NCI-H524 treated with DMSO at 0.1 percent for 48 hours (cell line): ENCODE measurements around the gene WDR88.
"Not testable (repeated sequence)": the region's sequence is repeated elsewhere in the genome, so short reads cannot be mapped to it uniquely, and the experiment has no call there.

Experiments
- DNase-seq: peaks from one replicate; lab custom pipeline; 2025; lab: John Stamatoyannopoulos, UW

The WDR88 gene

DNA sequence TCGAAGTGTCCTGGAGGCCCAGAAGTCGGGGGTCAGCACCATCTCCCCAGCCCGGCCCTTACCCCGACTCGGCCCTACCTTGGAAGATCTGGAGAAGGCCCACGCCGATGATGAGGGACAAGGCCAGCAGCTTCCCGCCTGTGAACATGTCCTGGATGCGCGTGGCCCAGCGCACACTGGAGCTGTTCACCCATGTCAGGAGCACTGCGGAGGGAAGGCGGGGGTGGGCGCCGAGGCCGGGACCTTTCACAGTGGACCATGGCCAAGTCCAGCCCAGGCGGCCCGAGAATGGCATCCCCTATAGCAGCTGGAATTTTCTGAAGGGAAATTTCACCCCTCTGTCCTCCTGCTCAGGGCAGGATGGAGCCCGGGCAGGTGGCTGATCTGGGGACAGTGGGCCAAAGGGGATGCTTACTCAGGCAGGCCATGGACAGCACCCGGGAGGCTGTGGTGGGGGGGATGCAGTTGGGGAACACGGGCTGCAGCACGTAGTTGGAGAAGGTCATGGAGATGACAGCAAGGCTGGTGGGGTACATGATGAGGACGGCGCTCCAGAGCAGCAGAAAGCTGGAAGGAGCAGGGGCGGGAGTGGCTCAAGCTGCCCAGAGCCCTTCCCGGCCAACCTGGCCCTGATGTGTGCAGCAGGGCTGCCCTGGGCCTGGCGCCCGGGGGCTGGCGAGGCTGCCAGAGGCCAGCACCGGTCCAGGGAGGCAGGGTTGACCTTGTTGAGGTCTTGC lies 80.7 kb downstream of the WDR88 start:
- DNase-seq = no peak

DNA sequence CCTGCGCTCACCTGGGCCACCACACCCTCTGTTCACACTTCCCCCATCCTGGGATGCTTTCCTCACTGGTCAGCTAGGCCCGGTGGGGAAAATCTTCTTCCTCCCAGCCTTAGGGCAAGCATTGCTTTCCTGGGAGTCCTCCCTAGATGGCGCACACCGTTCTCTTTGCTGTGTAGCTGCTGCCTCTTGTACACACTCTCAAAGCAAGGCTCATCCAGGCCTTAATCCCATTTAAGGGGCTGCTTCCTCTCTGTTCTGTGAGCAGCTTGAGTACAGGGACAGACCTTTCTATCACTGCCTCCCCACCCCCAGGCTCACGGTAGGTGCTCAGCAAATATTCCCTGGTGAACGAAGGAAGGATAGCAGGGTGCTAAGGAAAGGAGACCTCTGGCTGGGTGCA lies 82.7 kb downstream of the WDR88 start:
- DNase-seq = peak; percentile 79

DNA sequence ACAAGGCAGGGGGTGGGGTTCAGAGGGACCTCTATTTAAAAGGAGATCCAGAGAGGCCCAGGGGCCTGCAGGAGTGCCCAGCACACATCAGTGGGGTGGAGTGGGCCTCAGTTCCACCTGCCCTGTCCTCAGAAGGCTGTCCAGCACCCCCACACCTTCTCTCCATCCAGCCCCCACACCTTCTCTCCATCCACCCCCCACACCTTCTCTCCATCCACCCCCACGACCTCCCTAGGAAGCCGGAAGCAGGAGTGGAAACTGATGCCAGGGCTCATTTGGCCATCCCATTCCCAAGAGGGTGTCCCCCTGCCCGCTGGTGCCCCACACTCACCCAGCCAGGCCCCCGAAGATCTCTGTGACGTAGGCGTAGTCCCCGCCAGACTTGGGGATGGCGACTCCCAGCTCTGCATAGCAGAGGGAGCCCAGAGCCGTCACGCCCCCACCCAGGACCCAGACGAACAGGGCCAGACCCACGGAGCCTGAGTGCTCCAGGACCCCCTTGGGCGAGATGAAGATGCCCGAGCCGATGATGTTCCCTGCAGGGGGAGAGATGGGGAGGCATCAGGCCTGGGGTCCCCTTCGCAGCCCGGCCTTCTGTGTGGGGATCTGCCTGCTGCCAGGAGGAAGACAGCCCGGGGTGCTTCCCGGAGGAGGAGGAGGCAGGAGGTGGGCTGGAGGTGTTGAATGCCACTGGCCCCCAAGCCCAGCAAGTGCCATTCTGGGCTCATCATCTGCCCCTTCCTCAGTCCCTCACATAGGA lies 83.7 kb downstream of the WDR88 start:
- no peak for DNase-seq

DNA sequence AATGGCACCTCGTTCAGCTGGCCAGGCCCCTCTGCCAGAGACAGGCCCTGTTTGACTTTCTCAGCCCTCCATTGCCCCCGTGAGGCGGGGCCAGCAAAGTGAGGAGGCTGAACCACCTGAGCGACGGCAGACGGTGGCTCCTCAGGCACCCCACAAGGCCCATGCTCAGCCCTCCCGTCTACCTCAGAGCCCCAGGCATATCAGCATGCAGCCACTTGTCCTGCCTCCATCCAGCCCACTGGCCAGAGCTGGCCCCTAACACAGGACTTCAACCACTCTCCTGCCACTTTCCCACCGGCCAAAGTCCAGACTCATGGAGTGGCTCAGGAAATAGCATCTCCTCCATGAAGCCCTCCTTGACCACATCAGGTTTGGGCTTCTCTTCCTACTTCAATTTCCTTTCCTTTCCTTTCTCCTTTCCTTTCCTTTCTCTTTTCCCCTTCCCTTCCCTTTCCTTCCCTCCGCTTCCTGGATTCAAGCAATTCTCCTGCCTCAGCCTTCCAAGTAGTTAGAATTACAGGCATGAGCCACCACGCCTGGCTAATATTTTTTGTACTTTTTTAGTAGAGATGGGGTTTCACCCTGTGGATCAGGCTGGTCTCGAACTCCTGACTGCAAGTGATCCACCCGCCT lies 84.4 kb downstream of the WDR88 start:
- no peak for DNase-seq

DNA sequence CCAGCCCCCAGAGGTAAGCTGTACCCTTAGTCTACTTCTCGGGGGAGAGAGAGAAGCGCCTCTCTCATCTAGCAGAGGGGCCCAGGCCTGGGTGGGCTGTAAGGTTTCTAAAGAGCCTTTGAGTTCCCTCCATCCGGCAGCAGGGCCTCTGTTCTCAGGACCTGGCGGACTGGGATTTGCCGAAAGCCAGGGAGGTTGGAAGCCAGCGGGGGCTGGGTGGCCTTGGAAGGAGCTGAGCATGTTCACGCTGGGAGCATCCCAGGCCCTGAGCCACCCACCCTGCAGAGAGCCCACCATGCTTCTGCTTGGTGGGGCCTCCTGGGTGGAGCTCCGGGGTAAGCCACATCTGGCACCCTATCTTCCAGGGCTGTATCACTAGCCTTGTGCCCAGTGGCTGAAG lies 86.0 kb downstream of the WDR88 start:
- DNase-seq = no peak

DNA sequence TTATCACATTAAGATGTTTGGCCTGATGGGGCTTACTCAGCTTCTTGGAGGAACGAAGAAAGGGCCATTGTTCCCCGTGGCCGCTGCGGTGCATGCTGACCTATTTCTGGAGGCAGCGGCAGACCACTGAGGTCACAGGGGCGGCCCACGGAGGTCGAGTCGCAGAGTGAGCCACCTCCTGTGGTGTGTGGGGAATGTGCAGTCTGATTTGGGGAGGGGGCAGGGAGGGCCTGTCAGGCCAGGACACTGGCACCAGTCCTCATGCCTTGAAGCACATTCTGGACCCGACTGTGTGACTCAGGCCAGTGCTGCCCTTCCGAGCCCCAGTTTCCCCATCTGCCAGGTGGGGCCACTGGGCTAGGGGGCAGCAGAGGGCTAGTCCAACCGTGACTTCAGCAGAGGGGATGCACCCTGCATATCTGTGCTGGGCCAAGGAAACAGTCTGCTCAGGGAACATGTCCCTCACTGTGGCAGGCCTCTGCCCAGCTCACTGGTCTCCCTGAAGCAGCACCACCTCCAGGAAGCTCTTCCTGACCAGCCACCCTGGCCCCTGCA lies 87.4 kb downstream of the WDR88 start:
- no peak for DNase-seq

DNA sequence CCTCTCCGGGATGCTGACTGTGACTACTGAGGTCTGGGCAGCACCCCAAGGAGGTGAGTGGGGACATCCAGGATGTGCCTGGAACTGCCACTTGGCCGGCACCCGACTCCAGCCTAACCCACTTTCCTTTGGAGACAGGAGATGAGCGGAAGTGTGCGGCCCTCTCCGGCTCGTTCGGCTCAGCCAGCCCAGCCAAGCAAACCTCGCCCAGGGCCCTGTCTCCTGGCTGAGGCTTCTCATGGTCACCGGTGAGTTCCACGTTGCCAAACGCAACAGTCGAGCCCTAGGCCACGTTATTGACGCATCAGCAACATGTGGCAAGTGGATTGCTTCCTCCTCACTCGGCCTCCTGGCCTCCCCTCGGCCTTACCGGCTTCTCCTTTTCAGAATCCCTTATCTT lies 88.2 kb downstream of the WDR88 start:
- DNase-seq = no peak

DNA sequence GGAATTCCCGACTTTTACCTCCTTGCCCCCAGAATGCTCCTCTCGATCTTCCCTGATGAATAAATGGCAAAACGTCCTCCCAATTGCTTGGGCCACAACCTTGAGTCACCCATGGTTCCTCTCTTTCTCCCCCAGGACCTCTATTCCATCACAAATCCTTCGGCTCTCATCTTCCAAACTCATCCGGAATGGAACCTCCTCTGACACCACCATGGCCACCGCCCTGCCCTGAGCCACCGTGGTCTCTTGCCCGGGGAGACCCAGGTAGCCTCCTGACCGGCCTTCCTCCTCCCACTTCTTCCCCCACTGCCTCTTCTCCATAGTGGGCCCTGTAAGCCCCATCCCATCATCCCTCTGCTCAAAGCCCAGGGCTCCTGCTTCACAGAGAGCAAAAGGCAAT lies 88.8 kb downstream of the WDR88 start:
- DNase-seq = no peak

DNA sequence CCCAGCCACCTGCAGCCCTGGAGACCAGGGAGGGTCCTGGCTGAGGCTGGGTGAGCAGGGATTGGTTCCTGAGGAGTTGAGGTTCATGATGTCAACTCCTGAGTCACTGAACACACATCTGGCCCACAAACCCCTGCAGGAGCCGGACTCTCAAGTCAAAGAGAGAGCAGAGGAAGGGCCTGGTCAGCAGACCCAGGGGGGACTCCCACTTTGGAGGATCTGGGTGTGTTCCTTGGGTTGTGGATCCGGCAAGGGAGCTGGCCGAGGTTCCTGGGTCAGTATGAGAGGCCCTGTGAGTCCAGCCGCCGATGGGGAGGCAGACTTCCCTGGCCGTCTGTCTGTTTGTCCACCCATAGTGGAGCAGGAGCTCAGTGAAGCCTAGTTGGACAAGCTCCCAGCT lies 89.7 kb downstream of the WDR88 start:
- DNase-seq = no peak

DNA sequence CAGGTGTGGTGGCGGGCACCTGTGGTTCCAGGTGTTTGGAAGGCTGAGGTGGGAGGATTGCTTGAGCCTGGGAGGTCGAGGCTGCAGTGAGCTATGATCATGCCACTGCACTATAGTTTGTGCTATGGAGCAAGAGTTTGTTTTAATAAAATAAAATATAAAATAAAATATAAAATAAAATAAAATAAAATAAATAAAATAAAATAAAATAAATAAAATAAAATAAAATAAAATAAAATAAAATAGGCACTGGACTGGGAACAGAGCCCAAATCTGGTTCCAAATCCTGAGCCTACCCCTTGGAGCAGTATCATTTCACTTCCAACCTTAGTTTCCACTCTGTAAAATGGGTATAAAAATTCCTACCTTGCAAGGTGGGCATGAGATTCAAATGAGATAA lies 90.3 kb downstream of the WDR88 start:
- not testable (repeated sequence) for DNase-seq

DNA sequence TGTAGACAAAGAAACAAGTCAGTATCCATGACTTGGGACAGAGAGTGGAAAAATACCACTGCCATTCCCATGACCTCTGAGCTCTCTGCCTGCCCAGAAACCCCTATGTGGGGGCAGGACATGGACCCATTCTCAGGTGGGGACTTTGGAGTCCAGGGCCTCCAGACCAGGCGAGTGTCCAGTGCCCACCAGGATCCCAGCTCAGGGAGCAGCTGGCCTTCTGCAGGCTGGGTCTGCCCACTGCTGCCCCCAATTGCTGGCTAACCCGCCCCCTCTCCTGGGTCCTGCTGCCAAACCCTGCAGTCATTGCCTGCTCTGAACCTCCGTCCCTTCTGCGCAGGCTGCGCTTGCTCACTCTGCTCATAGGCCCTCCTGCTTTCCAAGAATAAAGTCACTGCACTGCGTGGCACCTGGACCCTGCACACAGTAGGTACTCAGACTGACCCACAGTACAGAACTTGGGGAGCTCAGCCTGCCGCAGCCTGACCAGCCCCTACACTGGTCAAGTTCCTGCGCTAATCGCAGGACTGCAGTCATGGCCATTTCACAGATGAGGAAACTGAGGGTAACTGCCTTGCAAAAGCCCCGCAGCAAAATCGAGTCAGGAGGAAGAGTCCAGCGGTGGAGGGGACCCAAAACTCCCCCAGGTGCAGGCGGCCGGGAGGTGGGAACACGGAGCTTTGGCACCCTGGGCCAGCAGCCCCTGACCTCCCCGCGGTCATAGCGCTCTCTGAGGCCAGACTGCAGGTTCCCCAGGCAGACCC lies 93.0 kb downstream of the WDR88 start:
- DNase-seq = no peak
